NCI-H69 (cell line): ENCODE results near the gene REEP2.

ENCODE experiments used
- DNase-seq: peaks from one replicate; lab custom pipeline; 2025; lab: John Stamatoyannopoulos, UW

REEP2 gene

DNA sequence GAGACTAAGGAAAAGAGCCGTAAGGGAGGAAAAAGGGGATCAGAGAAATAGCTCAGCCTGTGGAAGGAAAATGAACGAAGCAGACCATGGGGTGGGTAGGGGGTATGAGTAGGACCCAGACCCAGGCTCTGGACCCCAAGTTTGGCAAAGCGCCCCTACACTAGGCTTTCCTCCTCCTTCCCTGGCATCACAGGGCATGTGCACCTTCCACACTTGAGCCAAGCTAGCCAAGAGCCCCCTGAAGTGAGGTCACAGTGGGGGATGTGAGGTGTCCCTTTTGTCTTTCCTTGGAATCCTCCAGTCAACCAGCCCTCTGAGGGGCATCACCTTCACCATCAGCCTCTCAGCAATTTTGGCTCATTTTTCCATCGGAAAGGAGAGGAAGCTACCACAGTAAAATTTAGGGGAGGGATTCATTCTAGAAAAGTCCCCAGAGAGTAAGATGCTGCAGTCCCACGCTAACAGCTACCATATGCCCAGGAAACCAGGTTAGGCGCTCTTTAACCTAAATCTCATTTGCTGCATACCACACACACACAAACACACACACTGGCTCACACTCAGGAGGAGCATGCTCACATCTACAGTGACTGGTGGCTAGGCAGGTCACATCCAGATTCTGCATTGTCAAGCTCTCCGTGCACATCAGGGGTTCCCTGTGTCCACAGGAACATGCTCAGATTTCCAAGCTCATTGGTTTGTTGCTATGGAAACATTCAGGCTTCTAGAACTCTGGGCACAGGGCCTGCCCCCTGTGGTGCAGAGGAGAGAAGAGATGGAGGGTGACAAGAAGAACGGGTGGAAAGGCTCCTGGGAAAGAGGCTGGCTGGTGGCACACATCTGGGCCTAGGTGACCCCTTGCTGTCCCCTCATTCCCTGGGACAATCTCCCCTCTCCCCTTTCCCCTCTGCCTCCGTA is 9.9 kb downstream of the REEP2 start:
- peak; percentile 100 for DNase-seq

DNA sequence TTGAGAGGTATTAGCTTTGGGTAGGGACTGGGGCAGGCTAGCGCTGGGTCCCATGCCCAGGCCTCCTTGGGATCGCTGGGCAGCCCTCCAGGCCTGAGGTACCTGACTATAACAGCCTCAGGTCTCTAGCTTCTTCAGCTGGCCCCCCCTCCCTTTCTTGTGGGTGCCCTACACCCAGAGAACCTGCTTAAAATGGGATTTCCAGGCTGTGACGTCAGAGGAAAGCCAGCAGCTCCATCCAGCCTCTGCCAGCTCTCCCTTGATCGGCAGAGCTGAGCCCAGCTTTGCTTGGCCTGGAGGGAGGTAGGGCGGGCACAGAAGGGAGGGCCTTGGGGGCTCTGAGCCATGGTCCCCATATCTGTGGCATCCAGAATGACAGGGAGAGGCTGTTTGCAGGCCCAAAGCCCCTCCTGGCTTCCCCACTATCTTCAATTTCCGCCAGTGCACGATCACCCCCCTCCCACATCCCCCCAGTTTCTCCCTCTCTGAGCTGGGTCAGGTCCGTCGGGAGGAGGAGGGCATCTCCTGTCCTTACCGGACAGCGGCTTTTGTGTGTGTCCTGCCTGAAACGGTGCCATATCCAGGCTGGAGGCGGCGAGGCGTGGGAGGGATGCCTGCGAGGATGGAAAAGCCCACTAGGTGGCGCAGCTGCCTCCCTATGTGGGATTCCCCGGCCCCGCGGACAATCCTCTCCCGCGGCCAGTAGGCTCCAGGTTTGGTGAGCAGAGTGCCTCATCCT is 10.8 kb downstream of the REEP2 start:
- DNase-seq: peak; percentile 91

DNA sequence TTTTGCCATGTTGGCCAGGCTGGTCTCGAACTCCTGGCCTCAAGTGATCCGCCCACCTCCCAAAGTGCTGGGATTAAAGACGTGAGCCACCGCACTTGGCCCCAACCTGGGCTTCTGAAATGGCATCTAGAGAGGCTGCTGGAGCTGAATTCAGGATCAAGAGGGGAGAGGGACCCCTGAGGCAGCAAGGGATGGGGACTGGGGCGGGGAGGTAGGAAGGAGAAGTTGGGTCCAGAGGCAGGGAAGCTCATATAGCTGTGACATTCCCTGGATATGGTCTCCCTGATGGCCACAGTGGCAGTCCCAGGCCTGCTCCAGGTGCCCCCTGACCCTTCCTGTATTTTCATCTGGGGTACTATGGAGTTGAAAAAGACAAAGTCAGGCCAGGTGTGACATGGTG is 12.1 kb downstream of the REEP2 start:
- DNase-seq: no peak

DNA sequence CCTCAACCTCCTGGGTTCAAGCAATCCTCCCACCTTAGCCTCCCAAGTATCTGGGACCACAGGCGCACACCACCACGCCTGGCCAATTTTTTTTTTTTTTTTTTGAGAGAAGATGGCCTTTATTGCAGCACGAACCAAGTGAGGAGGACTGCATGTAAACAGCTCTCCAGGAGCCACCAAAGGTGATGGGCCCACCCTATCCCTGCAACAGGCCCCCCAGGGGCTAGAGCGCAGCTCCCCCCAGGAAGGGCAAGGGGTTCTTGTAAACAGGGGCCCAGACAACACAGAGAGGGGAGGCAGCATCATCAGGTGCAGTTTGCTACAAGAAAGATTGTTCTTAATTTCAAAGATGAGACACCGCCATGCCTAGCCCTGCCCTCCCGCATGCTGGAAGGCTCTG is 13.9 kb downstream of the REEP2 start:
- no peak for DNase-seq

DNA sequence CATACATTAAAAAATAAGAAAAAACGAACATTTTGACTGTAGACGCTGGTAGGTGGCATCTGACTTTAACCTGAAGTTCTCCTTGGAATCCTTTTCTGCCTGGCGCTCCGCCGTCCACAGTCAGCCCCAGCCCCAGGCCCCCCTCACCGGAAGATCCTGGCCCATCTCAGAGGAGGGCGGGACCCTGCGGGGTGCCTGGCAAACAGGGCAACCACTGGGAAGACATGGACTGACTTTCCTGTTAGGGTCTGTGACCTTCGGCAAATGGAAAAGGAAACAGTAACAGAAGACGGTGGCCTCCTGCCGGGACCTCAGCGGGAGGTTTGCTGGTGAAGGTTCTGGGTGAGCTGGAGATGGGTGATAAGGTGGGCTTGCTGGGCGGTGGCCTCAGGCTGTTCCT is 14.7 kb downstream of the REEP2 start:
- no peak for DNase-seq

DNA sequence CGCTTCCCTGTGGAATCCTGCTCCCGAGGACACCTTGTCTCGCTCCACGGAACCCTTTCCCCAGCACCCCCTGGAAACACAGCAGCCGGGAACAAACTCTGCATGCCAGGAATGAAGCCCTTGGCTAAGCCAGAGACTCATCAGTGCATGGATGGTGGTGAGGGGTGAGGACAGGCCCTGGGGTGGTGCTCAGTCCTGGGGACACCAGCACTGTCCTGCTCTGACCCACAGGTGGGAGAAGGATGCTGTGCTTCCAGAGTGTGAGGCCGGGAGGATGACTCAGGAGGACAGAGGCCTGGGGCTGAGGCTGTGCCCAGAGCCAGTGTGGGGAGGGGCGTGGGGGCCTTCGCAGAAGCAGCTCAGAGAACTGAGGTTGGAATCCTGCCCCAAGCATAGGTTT is 15.3 kb downstream of the REEP2 start:
- no peak for DNase-seq

DNA sequence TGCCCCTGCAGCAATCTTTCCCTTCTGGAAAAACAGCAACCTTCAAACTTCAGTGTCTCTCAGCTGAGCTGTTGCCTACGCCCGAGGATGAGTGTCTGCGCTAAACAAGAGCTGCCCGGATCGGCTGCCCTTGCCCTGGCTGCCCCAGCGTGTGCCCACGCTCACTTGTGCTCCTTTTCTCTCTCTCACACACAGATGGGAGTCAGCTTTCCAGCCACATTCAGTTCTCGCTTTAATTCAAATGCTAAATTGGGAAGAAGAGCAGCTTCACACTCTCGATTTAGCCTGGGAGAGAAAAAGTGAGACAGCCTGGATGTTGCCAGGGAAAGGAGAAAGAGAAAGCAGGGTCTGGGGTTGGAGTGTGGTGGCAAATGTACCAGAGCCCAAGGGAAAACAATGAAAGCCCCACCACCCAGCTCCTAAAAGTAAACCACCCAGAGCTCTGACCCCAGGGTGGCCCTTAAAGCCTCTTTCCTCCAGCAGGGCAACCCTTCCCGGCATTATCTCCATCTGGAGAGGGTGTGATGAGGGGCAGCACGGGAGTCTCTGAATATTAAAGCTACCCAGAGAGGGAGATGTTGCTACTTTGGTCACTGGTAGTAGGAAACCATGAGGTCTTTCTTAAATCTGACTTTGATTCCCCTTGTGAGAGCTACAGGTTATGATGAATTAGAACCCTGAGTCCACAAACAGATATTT is 16.5 kb downstream of the REEP2 start:
- no peak for DNase-seq

DNA sequence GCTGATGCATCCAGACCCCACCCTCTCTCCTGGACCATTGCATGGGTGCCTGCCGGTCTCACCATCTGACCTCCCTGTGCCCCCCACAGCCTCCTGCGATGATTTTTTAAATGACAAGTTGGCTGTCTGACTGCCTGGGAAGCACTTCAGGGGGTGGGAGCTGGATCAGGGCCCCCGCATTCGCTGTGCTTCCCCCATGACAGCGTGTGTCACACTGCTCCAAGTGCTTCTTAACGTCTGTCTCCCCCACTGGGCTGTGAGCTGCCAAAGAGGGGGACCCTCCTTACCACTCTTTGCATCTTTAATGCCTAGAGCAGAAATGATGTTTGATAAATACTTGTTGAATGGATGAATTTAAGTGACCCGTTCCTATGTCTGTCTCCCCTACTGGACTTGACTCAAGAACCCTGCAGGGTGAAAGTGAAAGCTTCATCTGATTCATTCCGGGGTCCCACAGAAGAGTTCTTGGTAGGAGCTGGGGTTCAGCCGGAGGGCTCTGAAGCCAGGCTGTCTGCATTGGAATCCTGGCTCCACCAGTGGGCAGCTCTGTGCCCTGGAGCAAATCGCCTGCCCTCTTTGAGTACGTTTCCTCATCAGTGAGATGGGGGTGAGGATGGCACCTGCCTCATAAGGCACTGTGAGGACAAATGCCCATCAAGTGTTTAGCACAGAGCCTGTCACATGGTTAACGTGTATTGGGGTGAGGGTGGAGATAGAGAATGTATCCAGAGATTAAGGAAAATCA is 18.8 kb downstream of the REEP2 start:
- no peak for DNase-seq

DNA sequence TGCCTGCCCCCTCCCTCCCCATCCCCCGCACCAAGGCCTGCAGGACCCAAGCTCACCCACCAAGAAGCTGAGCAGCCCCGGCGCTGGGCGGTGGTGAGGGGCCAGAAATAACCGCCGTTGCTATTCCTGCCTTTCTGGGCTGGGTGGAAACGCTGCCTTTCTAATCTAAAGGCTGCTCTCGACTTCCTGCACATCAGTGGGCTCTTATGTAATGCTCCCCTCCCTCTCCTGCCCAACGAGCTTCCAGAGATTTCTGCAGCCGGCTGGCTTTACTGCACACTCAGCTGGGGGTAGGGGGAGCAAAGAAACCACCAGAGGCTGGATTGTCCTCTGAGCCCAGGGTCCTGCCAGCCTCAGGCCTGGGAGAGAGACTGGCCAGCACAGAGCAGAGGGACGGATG is 19.5 kb downstream of the REEP2 start:
- no peak for DNase-seq

DNA sequence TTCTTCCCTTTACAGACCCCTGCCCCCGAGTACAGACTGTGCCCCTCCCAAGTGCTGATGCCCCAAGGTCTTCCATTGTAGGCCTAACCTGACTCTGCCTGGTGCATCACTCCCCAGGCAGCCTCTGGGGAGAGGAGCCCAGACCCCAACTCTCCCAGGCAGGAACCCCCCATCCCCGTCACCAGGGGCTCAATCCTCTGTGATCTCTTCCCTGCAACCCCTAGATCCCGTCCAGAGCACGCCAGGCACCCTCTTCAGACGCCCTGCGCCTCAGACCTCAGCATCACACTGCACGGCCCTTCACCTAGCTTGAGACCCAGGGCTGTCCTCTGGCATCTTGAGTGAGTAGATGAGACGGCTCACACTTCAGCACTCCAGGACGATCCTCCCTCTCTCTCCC is 20.0 kb downstream of the REEP2 start:
- no peak for DNase-seq

DNA sequence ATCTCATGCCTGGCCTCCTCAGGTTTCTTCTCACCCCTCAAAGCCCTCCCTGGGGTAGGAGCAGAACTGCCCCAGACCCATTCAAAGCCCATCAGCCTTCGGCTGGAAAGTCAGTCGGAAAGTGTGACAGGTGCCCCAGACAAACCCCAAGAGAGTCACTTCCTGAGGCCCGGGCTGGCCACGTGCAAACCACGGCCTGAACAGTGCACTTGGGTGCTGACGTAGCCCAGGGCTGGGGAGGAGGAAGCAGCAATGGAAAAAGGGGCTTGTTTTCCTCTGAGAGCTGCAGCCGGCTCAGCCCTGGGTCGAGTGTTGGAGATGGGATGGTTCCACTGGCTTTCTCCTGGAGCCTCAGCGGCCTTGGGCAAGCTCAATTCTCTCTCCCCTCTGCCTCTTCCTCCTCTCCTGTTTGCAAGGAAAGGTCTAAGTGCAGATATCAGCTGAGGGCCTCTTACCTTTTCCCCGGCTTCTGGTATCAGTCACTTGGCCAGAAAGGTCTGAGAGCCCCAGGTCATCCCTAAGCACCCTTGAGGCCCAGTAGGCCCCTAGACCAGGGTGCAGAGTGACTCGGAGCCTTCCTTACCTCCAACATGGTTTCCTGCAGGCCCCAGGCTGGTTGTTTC is 20.6 kb downstream of the REEP2 start:
- DNase-seq: no peak

DNA sequence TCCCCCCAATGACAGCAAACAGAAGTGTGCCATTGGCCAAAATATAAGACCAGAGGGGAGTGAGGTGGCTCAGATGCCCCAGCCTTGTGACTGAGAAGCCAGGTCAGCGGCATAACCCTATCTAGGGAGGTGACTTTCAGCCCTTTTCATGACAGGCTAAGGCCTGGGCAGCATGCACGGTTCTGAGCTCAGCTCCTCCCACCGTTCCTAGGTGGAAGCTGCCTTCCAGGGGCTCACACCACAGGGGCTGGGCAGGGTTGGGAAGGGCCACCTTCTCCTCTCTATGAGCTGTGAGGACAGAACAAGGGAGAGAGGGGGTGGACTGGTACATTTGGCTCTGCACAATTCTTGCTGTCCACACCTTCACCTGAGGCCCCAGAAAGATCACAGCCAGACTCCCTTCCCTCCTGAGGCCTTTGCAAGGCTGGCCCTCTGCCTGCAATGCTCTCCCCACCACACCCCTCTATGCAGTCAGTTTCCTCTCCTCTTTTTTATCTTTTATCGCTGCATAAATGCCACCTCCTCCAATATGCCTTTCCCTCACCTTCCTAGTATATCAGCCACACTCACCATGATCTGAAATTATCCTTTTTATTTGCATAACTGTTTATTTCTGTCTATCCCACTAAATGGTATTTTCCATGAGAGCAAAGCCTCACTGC is 21.3 kb downstream of the REEP2 start:
- no peak for DNase-seq

DNA sequence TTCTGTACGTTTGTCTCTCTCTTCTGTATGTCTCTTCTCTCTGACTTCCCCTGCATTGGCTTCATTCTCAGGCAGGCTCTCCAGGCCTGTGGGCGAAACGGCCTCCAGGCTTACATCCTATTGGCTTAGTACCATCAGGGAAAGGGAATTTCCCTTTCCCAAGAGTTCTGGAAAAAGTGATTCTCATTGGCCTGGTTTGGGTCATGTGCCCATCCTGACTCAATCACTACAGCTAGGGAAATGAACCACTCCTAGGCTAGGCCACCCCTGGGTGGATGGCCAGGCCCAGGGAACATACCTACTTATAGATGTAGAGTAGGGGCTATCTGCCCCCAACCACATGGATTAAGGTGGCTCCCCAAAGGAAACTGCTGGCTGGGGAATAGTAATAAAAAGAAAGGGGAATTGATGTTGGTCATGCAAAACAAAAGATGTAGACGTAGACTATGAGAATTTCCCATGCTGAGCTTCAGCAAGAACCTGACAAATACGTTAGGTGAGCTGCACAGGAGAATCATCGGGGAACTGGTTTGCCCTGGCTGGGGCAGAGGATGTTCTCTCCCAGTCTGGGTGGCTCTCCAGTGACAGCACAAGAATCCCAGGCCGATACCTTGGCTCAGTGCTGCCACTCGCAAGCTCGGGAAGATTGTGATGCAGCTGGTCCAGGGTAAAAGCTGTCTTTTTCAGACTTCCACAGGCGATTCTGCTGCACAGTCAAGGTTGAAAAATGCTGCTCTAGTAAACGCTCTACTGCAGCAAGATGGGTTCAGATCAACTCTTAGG is 22.7 kb downstream of the REEP2 start:
- DNase-seq: no peak

DNA sequence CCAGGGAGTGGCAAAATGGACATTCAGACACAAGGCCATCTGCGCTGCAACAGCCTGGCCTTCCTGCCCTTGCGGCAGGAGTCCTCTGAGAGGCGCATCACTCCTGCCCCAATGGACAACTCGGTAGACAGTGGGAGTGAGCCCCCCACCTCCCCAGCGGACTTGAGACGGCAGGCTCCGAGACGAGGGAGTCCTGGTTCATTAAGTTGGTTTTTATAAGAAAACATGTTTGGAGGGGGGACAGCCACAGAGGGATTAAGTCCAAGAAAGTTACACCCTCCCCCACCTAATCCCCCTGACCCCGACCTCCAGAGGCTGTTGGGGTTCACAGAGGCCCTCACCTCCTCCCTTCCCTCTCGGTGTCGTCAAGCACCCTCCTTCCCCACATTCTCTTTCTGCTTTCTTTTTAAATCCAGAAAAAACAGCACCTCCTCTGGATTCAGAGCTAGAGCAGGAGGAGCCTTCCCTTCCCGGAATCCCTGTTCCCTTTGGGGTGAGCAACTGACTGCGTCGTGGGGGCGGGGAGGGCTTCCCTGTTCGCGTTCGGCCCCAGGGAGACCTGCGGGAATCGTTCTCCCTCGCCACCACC is 24.7 kb downstream of the REEP2 start:
- DNase-seq: peak; percentile 55

DNA sequence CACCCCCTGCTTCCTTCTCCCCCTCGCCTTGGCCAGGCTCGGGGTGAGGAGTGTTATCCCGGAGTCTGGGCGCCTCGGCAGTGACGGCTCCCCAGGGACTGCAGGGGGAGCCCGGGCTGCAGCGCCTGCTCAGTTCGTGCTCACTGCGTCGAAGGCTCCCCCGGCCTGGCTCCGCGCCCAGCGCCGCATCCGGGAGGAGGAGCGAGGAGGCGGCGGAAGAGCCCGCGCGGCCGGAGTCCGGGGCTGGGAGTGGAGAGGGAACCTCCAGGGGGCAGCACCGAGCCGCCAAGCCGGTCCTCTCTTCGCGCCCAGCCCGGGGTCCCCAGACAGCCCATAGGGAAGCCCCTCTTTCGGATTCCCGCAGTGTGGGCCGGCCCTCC is 25.1 kb downstream of the REEP2 start:
- peak; percentile 98 for DNase-seq

DNA sequence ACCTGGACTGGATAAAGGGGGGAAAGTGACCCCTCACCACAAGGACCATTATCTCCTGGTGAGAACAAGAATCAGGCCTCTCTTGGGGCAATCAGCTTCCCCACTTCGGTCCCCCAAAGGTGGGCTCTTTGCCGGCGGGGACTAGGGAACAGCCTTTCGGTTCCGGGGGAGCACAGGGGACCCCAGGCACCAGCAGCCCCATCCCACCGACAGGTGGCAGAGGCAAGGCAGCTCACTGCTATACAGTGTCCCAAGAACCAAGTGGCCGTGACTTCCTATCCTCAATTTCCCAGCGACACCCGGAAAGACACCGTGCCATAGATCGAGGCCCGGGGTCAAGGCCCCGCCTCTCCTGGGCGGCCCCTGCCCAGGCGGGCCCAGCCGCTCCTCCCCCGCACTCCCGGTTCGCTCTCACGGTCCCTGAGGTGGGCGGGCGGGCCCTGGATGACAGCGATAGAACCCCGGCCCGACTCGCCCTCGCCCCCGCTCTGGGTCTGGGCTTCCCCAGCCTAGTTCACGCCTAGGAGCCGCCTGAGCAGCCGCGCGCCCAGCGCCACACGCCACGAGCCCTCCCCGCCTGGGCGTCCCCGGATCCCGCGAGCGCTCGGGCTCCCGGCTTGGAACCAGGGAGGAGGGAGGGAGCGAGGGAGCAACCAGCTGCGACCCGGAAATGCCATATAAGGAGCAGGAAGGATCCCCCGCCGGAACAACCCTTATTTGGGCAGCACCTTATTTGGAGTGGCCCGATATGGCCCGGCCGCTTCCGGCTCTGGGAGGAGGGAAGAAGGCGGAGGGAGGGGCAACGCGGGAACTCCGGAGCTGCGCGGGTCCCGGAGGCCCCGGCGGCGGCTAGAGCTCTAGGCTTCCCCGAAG is 25.8 kb downstream of the REEP2 start:
- peak; percentile 100 for DNase-seq

DNA sequence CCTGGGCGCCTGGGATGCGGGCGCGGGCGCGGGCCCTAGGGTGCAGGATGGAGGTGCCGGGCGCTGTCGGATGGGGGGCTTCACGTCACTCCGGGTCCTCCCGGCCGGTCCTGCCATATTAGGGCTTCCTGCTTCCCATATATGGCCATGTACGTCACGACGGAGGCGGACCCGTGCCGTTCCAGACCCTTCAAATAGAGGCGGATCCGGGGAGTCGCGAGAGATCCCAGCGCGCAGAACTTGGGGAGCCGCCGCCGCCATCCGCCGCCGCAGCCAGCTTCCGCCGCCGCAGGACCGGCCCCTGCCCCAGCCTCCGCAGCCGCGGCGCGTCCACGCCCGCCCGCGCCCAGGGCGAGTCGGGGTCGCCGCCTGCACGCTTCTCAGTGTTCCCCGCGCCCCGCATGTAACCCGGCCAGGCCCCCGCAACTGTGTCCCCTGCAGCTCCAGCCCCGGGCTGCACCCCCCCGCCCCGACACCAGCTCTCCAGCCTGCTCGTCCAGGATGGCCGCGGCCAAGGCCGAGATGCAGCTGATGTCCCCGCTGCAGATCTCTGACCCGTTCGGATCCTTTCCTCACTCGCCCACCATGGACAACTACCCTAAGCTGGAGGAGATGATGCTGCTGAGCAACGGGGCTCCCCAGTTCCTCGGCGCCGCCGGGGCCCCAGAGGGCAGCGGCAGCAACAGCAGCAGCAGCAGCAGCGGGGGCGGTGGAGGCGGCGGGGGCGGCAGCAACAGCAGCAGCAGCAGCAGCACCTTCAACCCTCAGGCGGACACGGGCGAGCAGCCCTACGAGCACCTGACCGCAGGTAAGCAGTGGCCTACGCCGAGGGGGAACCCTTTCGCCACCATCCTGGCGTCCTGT is 26.6 kb downstream of the REEP2 start, which contains the start of gene EGR1:
Gene EGR1 (plus strand): TSS at position 219 of the 864 bp plus-strand sequence. CDS start 283 bp downstream, at position 502.
- peak; percentile 97 for DNase-seq
